Activated CD8-positive, alpha-beta T cell treated with anti-CD3 and anti-CD28 coated beads for 36 hours (primary cell): ENCODE data around the gene ZNF24. TPM values are rescaled to one million over a fixed set of nuclear protein-coding genes. Genes with fewer than 3 reads are reported as not detected.

Experiments
- ATAC-seq: fragments of 200-7000 bp; cut with Tn5 transposase; one replicate; pipeline ENCODE4 v1.10.0; 2021; ENCODE audit warnings: mild to moderate bottlenecking, moderate library complexity
- CTCF ChIA-PET: fragments of 350-600 bp; sonication (Branson Sonifier 250); formaldehyde crosslinking; loops from one replicate; lab custom pipeline; 2021; ENCODE audit warnings: antibody characterized with exemption; lab: Charles Lee
- POLR2A ChIA-PET: fragments of 350-600 bp; sonication (Branson Sonifier 250); formaldehyde crosslinking; loops from one replicate; lab custom pipeline; 2021; ENCODE audit warnings: antibody characterized with exemption; lab: Charles Lee
- DNase-seq: peaks from one replicate; pipeline ENCODE4 v3.0.0-alpha.2; 2020
- H3K27ac Mint-ChIP-seq: one replicate; pipeline ENCODE4 v1.8.0; 2021; ENCODE audit warnings: mild to moderate bottlenecking, mixed read lengths
- H3K27me3 Mint-ChIP-seq: one replicate; pipeline ENCODE4 v1.8.0; 2021; ENCODE audit warnings: mixed read lengths
- H3K36me3 Mint-ChIP-seq: one replicate; pipeline ENCODE4 v1.8.0; 2021; ENCODE audit warnings: low read depth, mixed read lengths
- H3K4me1 Mint-ChIP-seq: one replicate; pipeline ENCODE4 v1.8.0; 2021; ENCODE audit warnings: low read depth, mixed read lengths
- H3K4me3 Mint-ChIP-seq: one replicate; pipeline ENCODE4 v1.8.0; 2021; ENCODE audit warnings: mild to moderate bottlenecking, moderate library complexity, mixed read lengths
- H3K9me3 Mint-ChIP-seq: one replicate; pipeline ENCODE4 v1.8.0; 2021; ENCODE audit warnings: mixed read lengths
- intact Hi-C: fragments of 100-400 bp; cut with micrococcal nuclease; formaldehyde crosslinking; loops from one replicate; pipeline ENCODE4 v1.10.0; 2022
- total RNA-seq, 2 experiments: library from RNA; stranded (reverse); gene quantifications; one replicate each; pipeline ENCODE4 v1.2.3, GENCODE V29; 2021
- TF ChIP-seq, protein P1 (sequence below): fragments of 200-600 bp; IDR thresholded peaks from one replicate; pipeline ENCODE4 v1.8.0; 2022; ENCODE audit warnings: antibody characterized with exemption, mild to moderate bottlenecking

The ZNF24 gene
- total RNA-seq, 2 experiments from 2014 or later, result 42.7 to 45.1 TPM

DNA sequence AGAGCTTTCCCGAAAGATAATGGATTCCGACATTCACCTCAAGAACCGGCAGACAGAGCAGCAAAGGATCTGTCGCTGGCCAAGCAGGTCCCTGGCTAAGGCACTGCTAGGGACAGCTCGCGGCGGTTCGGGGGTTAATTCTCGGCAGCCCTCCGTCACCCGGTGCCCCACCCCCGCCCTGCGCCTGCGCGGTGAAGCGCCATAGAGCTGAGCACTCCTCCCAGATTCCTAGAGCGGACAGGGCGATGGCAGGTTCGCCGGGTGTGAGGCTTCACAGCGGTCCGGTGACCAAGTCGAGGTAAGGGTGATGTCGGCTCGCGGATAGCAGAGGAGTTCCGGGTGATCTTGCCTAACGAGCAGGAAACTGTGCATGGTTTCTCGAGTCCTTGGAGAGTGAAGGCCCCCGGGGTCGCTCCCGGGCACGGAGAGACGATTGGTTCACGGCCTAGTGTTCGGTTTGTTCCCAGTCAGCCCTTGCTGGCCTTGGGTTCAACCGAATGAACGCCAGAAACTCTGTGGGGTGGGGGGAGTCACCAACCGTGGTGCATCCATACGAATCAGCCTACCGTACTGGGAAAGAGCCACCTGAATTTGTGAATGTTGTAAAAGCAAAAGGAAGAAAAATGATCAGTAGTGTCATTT lies 54.0 kb downstream of the ZNF24 start, which contains the start of gene ZSCAN30:
Gene ZSCAN30 (minus strand): TSS at position 136 of the 642 bp plus-strand sequence. CDS start 25,877 bp downstream, outside the sequence.
- DNase-seq, result peak; percentile 96
- CTCF ChIA-PET, result interaction anchor here (1.1 to 1.9 kb wide), 5 partner anchors 11 to 96 kb away, joined by 4 to 10 read pairs (median 4); no protein-coding TSS in a partner anchor
- intact Hi-C loops, result loop anchor here (2.0 kb wide), 2 partner anchors 23 to 49 kb away; partner anchors contain the start of gene ZNF397
- H3K4me1 Mint-ChIP-seq, result peaks cover 56% of the 10 kb centered on the region
- peaks cover 1% of the 10 kb centered on the region for H3K27me3 Mint-ChIP-seq
- POLR2A ChIA-PET, result interaction anchor here (0.9 to 2.3 kb wide), 11 partner anchors 11 to 296 kb away, joined by 3 to 11 read pairs (median 5); partner anchors contain the start of genes ZNF24 and ZNF397
- peak within 1 kb of the TSS; percentile 97 for H3K4me3 Mint-ChIP-seq
- H3K9me3 Mint-ChIP-seq, result peaks cover 7% of the 10 kb centered on the region
- ATAC-seq, result peak; percentile 99
- peak within 1 kb of the TSS; percentile 95 for H3K27ac Mint-ChIP-seq
- H3K36me3 Mint-ChIP-seq, result peaks cover 60% of the 10 kb centered on the region
- TF ChIP-seq, protein P1, sequence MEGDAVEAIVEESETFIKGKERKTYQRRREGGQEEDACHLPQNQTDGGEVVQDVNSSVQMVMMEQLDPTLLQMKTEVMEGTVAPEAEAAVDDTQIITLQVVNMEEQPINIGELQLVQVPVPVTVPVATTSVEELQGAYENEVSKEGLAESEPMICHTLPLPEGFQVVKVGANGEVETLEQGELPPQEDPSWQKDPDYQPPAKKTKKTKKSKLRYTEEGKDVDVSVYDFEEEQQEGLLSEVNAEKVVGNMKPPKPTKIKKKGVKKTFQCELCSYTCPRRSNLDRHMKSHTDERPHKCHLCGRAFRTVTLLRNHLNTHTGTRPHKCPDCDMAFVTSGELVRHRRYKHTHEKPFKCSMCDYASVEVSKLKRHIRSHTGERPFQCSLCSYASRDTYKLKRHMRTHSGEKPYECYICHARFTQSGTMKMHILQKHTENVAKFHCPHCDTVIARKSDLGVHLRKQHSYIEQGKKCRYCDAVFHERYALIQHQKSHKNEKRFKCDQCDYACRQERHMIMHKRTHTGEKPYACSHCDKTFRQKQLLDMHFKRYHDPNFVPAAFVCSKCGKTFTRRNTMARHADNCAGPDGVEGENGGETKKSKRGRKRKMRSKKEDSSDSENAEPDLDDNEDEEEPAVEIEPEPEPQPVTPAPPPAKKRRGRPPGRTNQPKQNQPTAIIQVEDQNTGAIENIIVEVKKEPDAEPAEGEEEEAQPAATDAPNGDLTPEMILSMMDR, result no peak

DNA sequence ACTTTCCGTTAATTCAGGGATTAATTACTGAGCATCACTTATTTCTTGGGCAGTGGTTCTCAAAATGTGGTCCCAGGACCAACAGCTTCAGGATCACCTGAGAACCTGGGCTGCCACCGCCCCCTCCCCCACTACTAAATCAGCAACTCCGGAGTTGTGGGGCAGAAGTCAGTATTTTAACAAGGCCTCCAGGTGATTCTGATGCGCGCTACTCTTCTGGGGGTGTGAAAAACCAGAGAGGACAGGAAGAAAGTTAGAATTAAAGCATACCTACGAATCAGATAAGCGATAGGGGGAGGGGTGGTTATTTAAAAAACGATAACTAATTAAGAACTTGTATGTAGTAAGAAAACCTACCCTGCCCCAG lies 54.5 kb downstream of the ZNF24 start:
- Mint-ChIP-seq H3K36me3 (peaks cover 55% of the 10 kb centered on the region), H3K4me3 (peak overlapping the region; percentile 97), H3K4me1 (peaks cover 53% of the 10 kb centered on the region), H3K27ac (peak overlapping the region; percentile 95), H3K9me3 (peaks cover 7% of the 10 kb centered on the region), H3K27me3 (peaks cover 1% of the 10 kb centered on the region)
- peak; percentile 59 for DNase-seq
- POLR2A ChIA-PET, result interaction anchor here (0.9 to 2.3 kb wide), 9 partner anchors 11 to 296 kb away, joined by 3 to 11 read pairs (median 5); partner anchors contain the start of genes ZNF24 and ZNF397
- intact Hi-C loops, result loop anchor here (2.0 kb wide), 2 partner anchors 23 to 49 kb away; partner anchors contain the start of gene ZNF397
- CTCF ChIA-PET, result interaction anchor here (1.1 to 1.9 kb wide), 5 partner anchors 11 to 97 kb away, joined by 4 to 10 read pairs (median 4); no protein-coding TSS in a partner anchor
- ATAC-seq, result peak; percentile 52
- TF ChIP-seq, protein P1, result no peak

DNA sequence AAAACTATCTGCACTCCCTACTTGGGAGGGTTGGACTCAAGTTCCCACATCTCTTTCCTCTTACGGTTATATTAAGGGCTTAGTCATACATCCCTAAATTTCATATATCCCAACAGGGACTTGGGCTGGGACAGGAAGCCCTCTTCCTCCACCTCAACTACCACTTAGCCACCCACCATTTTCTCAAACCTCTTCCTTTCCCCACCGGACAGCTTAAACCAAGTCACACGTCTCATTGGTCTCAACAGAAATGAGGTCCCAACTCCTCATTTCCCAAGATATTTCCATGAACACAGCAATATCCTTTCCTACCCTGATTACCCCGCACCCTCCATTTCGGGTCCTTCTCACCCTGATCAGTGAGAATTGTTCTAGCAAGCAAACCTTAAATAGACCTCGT lies 54.9 kb downstream of the ZNF24 start:
- peak overlapping the region; percentile 97 for H3K4me3 Mint-ChIP-seq
- ATAC-seq (no peak), DNase-seq (no peak)
- H3K4me1 Mint-ChIP-seq, result peaks cover 50% of the 10 kb centered on the region
- H3K36me3 Mint-ChIP-seq, result peaks cover 52% of the 10 kb centered on the region
- H3K27ac Mint-ChIP-seq, result peak overlapping the region; percentile 95
- TF ChIP-seq, protein P1, result no peak
- ChIA-PET POLR2A (interaction anchor here (0.8 to 2.3 kb wide), 11 partner anchors 11 to 297 kb away, joined by 3 to 11 read pairs (median 5); partner anchors contain the start of genes MAPRE2, ZNF24 and ZNF397), CTCF (interaction anchor here (0.9 to 1.9 kb wide), 7 partner anchors 10 to 243 kb away, joined by 3 to 10 read pairs (median 4); no protein-coding TSS in a partner anchor)
- peaks cover 7% of the 10 kb centered on the region for H3K9me3 Mint-ChIP-seq
- peaks cover 1% of the 10 kb centered on the region for H3K27me3 Mint-ChIP-seq
- intact Hi-C loops, result no loop called here

DNA sequence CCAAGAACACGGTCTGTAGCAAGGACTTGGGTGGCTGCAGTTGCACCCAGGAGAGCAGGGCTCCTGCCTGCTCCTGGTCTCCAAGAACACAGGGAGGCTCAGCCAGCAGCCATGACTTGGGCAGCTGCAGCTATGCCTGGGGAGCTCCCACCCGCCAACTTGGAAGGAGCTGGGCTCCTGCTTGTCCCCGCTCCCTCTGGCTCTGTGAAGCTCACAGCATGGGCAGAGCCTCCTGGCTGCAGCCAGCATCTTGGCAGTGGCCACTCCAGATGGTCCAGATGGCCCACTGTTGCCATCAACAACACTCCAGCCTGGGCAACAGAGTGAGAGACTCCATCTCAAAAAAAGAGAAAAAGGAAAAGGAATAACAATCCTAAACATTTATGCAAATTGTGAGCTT lies 59.4 kb downstream of the ZNF24 start:
- intact Hi-C loops, result no loop called here
- no peak overlapping the region for H3K4me3 Mint-ChIP-seq
- DNase-seq, result no peak
- H3K4me1 Mint-ChIP-seq, result peaks cover 22% of the 10 kb centered on the region
- TF ChIP-seq, protein P1, result no peak
- ChIA-PET POLR2A (no interaction called here), CTCF (interaction anchor here (0.7 kb wide), 1 partner anchor 11 kb away, joined by 3 read pairs; no protein-coding TSS in a partner anchor)
- H3K27me3 Mint-ChIP-seq, result no peaks in the 10 kb centered on the region
- H3K36me3 Mint-ChIP-seq, result peaks cover 42% of the 10 kb centered on the region
- no peak for ATAC-seq
- H3K9me3 Mint-ChIP-seq, result peaks cover 7% of the 10 kb centered on the region
- no peak overlapping the region for H3K27ac Mint-ChIP-seq
